Uterus (tissue), 2 donors: ENCODE measurements around the gene CD248.

Source experiments
- POLR2A ChIP-seq, 2 donors: fragments of 450-650 bp; IDR thresholded peaks; one replicate each; pipeline ENCODE4 v1.6.1; 2016; ENCODE audit warnings: antibody characterized with exemption in 2 of 2, mild to moderate bottlenecking in 1 of 2, moderate library complexity in 1 of 2
- TF ChIP-seq, protein P1 (sequence below), 4 experiments: fragments of 200-600 bp in 2 of 4; fragments of 450-650 bp in 2 of 4; sonication (generic) in 2 of 4; IDR thresholded peaks; one replicate each; pipeline ENCODE4 v1.5.1; 2016 to 2019; ENCODE audit warnings: antibody characterized with exemption in 4 of 4, mild to moderate bottlenecking in 2 of 4, moderate library complexity in 1 of 4

- TF ChIP-seq POLR2A (IDR thresholded peaks at IDR 0.05): peak in 1 of 2 donors; percentile 17
- TF ChIP-seq, protein P1, sequence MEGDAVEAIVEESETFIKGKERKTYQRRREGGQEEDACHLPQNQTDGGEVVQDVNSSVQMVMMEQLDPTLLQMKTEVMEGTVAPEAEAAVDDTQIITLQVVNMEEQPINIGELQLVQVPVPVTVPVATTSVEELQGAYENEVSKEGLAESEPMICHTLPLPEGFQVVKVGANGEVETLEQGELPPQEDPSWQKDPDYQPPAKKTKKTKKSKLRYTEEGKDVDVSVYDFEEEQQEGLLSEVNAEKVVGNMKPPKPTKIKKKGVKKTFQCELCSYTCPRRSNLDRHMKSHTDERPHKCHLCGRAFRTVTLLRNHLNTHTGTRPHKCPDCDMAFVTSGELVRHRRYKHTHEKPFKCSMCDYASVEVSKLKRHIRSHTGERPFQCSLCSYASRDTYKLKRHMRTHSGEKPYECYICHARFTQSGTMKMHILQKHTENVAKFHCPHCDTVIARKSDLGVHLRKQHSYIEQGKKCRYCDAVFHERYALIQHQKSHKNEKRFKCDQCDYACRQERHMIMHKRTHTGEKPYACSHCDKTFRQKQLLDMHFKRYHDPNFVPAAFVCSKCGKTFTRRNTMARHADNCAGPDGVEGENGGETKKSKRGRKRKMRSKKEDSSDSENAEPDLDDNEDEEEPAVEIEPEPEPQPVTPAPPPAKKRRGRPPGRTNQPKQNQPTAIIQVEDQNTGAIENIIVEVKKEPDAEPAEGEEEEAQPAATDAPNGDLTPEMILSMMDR (IDR thresholded peaks at IDR 0.05): peak; percentile 91 to 98 (median 95)
Measured at GRCh38 chr11:66328302-66329144, 11.7 kb upstream of the CD248 start.
